Thyroid gland (tissue), 4 donors: ENCODE results near the gene TMEM117.

Experiments
- CTCF ChIP-seq, 6 experiments: fragments of 200-600 bp in 3 of 6; fragments of 450-650 bp in 3 of 6; sonication (generic) in 3 of 6; IDR thresholded peaks; one replicate each; pipeline ENCODE4 v1.5.1; 2016 to 2019; ENCODE audit warnings: antibody characterized with exemption in 6 of 6, mild to moderate bottlenecking in 2 of 6, inconsistent platforms in 1 of 6, moderate library complexity in 1 of 6
- POLR2A ChIP-seq, 2 donors: fragments of 450-650 bp; IDR thresholded peaks; one replicate each; pipeline ENCODE4 v1.6.1; 2017; ENCODE audit warnings: antibody characterized with exemption in 2 of 2, mild to moderate bottlenecking in 2 of 2, moderate library complexity in 1 of 2

- TF ChIP-seq CTCF (IDR thresholded peaks at IDR 0.05), result no peak
- no peak for TF ChIP-seq POLR2A (IDR thresholded peaks at IDR 0.05)
These were observed 138.1 kb downstream of the TMEM117 start for GRCh38 chr12:43973993-43974392.
